ENCODE results near the gene DNTTIP2. TPM values are rescaled to one million over a fixed set of nuclear protein-coding genes. Genes with fewer than 3 reads are reported as not detected.

Gene DNTTIP2
- total and polyA plus RNA-seq, 9 of the 15 experiments (the other 6 are each of a cell fraction or from before 2014, with no cell fraction given) = 50.4 to 138 (median 97.0) TPM

DNA sequence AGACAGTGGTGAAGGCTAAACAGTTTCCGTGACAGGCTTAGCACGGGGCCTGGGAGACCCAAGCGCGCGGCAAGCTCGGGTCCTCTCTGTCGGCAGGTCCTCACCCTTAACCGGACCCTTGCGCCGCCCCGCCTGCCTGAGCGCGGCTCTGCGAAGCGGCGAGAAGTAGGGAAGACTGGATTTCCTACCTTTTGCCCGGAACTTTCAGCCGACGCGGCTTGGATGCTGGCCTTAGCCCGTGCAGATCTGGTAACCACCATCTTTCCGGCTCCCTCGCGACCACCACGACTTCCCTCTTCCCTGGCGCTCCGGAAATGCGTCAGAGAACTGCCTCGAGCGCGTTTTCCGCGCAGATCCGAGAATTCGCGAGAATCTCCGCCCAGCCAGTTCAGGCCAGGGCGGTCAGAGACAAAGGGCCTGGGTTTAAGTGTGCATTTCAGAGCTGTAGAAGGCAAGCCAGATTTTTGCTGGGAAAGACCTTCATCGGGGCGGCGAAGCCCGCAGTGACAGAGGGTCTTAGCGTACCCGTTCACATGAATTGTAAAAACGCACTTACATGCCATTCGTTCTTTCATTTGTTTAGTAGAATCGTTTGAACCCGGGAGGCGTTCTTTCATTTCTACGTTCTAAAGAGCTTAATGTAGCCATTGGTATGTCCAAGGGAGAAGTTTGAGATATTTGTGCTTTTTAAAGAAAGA lies at the start of gene DNTTIP2 (continued):
- TF ChIP-seq, protein P1, sequence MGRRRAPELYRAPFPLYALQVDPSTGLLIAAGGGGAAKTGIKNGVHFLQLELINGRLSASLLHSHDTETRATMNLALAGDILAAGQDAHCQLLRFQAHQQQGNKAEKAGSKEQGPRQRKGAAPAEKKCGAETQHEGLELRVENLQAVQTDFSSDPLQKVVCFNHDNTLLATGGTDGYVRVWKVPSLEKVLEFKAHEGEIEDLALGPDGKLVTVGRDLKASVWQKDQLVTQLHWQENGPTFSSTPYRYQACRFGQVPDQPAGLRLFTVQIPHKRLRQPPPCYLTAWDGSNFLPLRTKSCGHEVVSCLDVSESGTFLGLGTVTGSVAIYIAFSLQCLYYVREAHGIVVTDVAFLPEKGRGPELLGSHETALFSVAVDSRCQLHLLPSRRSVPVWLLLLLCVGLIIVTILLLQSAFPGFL (CRISPR knock-in tag; IDR thresholded peaks at IDR 0.05) = no peak
- TF ChIP-seq POLR2AphosphoS5 (IDR thresholded peaks at IDR 0.05; ENCODE audit: control insufficient read depth, insufficient read depth, low read depth, low read length) = peak; percentile 95
- TF ChIP-seq SP1 (CRISPR knock-in tag; IDR thresholded peaks at IDR 0.05) = peak; percentile 64
- TF ChIP-seq PML (IDR thresholded peaks at IDR 0.05; ENCODE audit: low read length) = peak; percentile 86
- peak; percentile 87 to 89 for TF ChIP-seq NRF1 (conservative IDR thresholded peaks at IDR 0.05 in 1 of 2, IDR thresholded peaks at IDR 0.05 in 1 of 2)
- TF ChIP-seq CSDE1 (IDR thresholded peaks at IDR 0.05) = peak in 1 of 2 experiments; percentile 37; a peak in 1 of 4 replicates
- TF ChIP-seq ZFX (CRISPR knock-in tag; IDR thresholded peaks at IDR 0.05) = peak; percentile 95
- TF ChIP-seq NFE2L1 (tag; IDR thresholded peaks at IDR 0.05; ENCODE audit: borderline replicate concordance, low read depth) = no peak
- TF ChIP-seq LCOR (CRISPR knock-in tag; IDR thresholded peaks at IDR 0.05) = 0 out of 2 replicates have a peak, but pooled peaks have one; percentile 35
- 0 out of 2 replicates have a peak, but pooled peaks have one; percentile 79 for TF ChIP-seq HDAC2 (IDR thresholded peaks at IDR 0.05)
- TF ChIP-seq, protein P2, sequence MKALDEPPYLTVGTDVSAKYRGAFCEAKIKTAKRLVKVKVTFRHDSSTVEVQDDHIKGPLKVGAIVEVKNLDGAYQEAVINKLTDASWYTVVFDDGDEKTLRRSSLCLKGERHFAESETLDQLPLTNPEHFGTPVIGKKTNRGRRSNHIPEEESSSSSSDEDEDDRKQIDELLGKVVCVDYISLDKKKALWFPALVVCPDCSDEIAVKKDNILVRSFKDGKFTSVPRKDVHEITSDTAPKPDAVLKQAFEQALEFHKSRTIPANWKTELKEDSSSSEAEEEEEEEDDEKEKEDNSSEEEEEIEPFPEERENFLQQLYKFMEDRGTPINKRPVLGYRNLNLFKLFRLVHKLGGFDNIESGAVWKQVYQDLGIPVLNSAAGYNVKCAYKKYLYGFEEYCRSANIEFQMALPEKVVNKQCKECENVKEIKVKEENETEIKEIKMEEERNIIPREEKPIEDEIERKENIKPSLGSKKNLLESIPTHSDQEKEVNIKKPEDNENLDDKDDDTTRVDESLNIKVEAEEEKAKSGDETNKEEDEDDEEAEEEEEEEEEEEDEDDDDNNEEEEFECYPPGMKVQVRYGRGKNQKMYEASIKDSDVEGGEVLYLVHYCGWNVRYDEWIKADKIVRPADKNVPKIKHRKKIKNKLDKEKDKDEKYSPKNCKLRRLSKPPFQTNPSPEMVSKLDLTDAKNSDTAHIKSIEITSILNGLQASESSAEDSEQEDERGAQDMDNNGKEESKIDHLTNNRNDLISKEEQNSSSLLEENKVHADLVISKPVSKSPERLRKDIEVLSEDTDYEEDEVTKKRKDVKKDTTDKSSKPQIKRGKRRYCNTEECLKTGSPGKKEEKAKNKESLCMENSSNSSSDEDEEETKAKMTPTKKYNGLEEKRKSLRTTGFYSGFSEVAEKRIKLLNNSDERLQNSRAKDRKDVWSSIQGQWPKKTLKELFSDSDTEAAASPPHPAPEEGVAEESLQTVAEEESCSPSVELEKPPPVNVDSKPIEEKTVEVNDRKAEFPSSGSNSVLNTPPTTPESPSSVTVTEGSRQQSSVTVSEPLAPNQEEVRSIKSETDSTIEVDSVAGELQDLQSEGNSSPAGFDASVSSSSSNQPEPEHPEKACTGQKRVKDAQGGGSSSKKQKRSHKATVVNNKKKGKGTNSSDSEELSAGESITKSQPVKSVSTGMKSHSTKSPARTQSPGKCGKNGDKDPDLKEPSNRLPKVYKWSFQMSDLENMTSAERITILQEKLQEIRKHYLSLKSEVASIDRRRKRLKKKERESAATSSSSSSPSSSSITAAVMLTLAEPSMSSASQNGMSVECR (CRISPR knock-in tag; IDR thresholded peaks at IDR 0.05) = peak; percentile 88
- TF ChIP-seq ZBTB17 (CRISPR knock-in tag; IDR thresholded peaks at IDR 0.05) = peak; percentile 0; the same call in 1 of the 2 replicates
- no peak for TF ChIP-seq SNRNP70 (optimal IDR thresholded peaks at IDR 0.05; ENCODE audit: low read depth, low read length)
- TF ChIP-seq CBX3 (IDR thresholded peaks at IDR 0.05; ENCODE audit: borderline replicate concordance in 1 of 2, low read length in 2 of 2) = peak in 1 of 2 experiments; percentile 53; a peak in 1 of 3 replicates
- peak; percentile 95 for TF ChIP-seq POLR2H (tag; IDR thresholded peaks at IDR 0.05; ENCODE audit: low read depth)
- TF ChIP-seq MTA3 (IDR thresholded peaks at IDR 0.05; ENCODE audit: borderline replicate concordance) = peak; percentile 35; the same call in 1 of the 2 replicates
- TF ChIP-seq, protein P3, sequence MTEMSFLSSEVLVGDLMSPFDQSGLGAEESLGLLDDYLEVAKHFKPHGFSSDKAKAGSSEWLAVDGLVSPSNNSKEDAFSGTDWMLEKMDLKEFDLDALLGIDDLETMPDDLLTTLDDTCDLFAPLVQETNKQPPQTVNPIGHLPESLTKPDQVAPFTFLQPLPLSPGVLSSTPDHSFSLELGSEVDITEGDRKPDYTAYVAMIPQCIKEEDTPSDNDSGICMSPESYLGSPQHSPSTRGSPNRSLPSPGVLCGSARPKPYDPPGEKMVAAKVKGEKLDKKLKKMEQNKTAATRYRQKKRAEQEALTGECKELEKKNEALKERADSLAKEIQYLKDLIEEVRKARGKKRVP (CRISPR knock-in tag; IDR thresholded peaks at IDR 0.05) = no peak
- TF ChIP-seq MBD2 (IDR thresholded peaks at IDR 0.05; ENCODE audit: borderline replicate concordance, low read depth) = peak; percentile 48; the same call in 1 of the 2 replicates
- TF ChIP-seq CREM (IDR thresholded peaks at IDR 0.05; ENCODE audit: low read depth) = peak; percentile 99
- TF ChIP-seq NFRKB (IDR thresholded peaks at IDR 0.05; ENCODE audit: low read depth) = peak; percentile 89

Data from K562 (cell line).